ENCODE measurements around the gene GAGE12E. TPM values are rescaled to one million over a fixed set of nuclear protein-coding genes. Genes with fewer than 3 reads are reported as not detected.

GAGE12E gene
- total RNA-seq, 2 experiments from 2014 or later: not detected

Other genes with a start within 250 kb of the GAGE12E start
- not detected for gene GAGE10, start 247.6 kb upstream of the GAGE12E start, total RNA-seq
- not detected for gene GAGE12J, start 229.3 kb upstream of the GAGE12E start, total RNA-seq
- gene GAGE13, start 219.7 kb upstream of the GAGE12E start, total RNA-seq: not detected
- gene GAGE12C, start 19.1 kb upstream of the GAGE12E start, total RNA-seq: not detected
- gene GAGE12D, start 9.6 kb upstream of the GAGE12E start, total RNA-seq: not detected
- not detected for gene GAGE12F, start 9.6 kb downstream of the GAGE12E start, total RNA-seq
- not detected for gene GAGE12G, start 19.1 kb downstream of the GAGE12E start, total RNA-seq
- gene GAGE12H, start 28.7 kb downstream of the GAGE12E start, total RNA-seq: not detected
- gene GAGE2A, start 38.2 kb downstream of the GAGE12E start, total RNA-seq: not detected
- not detected for gene GAGE1, start 47.7 kb downstream of the GAGE12E start, total RNA-seq
- not detected for gene PAGE1, start 144.7 kb downstream of the GAGE12E start, total RNA-seq

Measured in activated CD8-positive, alpha-beta memory T cell treated with anti-CD3 and anti-CD28 coated beads, Interleukin-2, amount 10 ng/mL, durations not matched to agents 7 days and 5 days (primary cell).